GM12878 (cell line): Measurements from ENCODE around the gene MYB. TPM values are rescaled to one million over a fixed set of nuclear protein-coding genes. Genes with fewer than 3 reads are reported as not detected.
A peak's percentile ranks its signal among the peaks of the same experiment; 100 is the strongest.

ENCODE experiments used
- ATAC-seq: fragments of 200-7000 bp; cut with Tn5 transposase; 3 replicates; pipeline ENCODE4 v1.9.1; 2020; ENCODE audit warnings: mild to moderate bottlenecking, moderate library complexity
- BruUV-seq: library from RNA; stranded (reverse); fragments of 400-500 nt; replicated peaks from 2 replicates; lab custom pipeline; 2021; lab: Mats Ljungman, UMichigan
- CTCF ChIA-PET: fragments of 300-600 bp; sonication (Branson Sonifier 250); formaldehyde crosslinking; extraction: SDS; loops from one replicate; lab custom pipeline; 2021; ENCODE audit warnings: inconsistent platforms; lab: Yijun Ruan, JAX
- POLR2A ChIA-PET: fragments of 350-600 bp; formaldehyde crosslinking; extraction: SDS; loops from one replicate; lab custom pipeline; 2021; ENCODE audit warnings: inconsistent platforms; lab: Charles Lee
- RAD21 ChIA-PET: fragments of 300-600 bp; sonication (Branson Sonifier 250); formaldehyde crosslinking; loops from one replicate; lab custom pipeline; 2023; ENCODE audit warnings: antibody characterized with exemption; ENCODE audit not compliant: unreplicated experiment; lab: Charles Lee
- SMC1A ChIA-PET: fragments of 300-600 bp; sonication (Branson Sonifier 250); formaldehyde crosslinking; loops from one replicate; lab custom pipeline; 2023; ENCODE audit not compliant: unreplicated experiment, uncharacterized antibody; lab: Charles Lee
- DNase-seq: peaks from one replicate; pipeline ENCODE4 v3.0.0-alpha.2; 2011; ENCODE audit warnings: low read depth, low spot score
- FAIRE-seq: peaks from 3 replicates; lab custom pipeline; 2011; peaks lifted over from hg19 to GRCh38; lab: Jason Lieb, UNC
- H2AFZ ChIP-seq: 2 replicates; pipeline ENCODE4 v1.6.0; 2011; ENCODE audit warnings: low read depth, low read length, control low read depth; ENCODE audit not compliant: control insufficient read depth
- H3K27ac ChIP-seq: 2 replicates; pipeline ENCODE4 v1.5.1; 2011; ENCODE audit warnings: control low read depth; ENCODE audit not compliant: control insufficient read depth, insufficient read depth
- H3K27me3 ChIP-seq, 2 experiments: replicated peaks in 1 of 2; 2 replicates each; pipeline versions ENCODE4 v1.6.0 to v1.6.1; 2011; ENCODE audit warnings: low read length in 1 of 2; ENCODE audit not compliant: control insufficient read depth in 2 of 2, insufficient read depth in 2 of 2
- H3K36me3 ChIP-seq, 2 experiments: 2 replicates each; pipeline ENCODE4 v1.5.1; 2011; ENCODE audit warnings: low read length in 1 of 2; ENCODE audit not compliant: control insufficient read depth in 2 of 2, insufficient read depth in 2 of 2
- H3K4me1 ChIP-seq: 2 replicates; pipeline ENCODE4 v1.6.1; 2011; ENCODE audit warnings: mild to moderate bottlenecking, low read length, moderate library complexity, mixed read lengths; ENCODE audit not compliant: control insufficient read depth, insufficient read depth
- H3K4me2 ChIP-seq: 2 replicates; pipeline ENCODE4 v1.6.0; 2011; ENCODE audit warnings: control low read depth; ENCODE audit not compliant: control insufficient read depth, insufficient read depth
- H3K4me3 ChIP-seq: fragments of 200-600 bp; sonication (generic); 2 replicates; pipeline ENCODE4 v1.5.1; 2016
- H3K79me2 ChIP-seq: 2 replicates; pipeline ENCODE4 v1.6.0; 2011; ENCODE audit warnings: low read length; ENCODE audit not compliant: control insufficient read depth, insufficient read depth
- H3K9ac ChIP-seq: 2 replicates; pipeline ENCODE4 v1.8.0; 2011; ENCODE audit warnings: low read length, control low read depth, mixed read lengths; ENCODE audit not compliant: control insufficient read depth, insufficient read depth
- H3K9me3 ChIP-seq: replicated peaks from 3 replicates; pipeline ENCODE4 v1.5.1; 2011; ENCODE audit warnings: mild to moderate bottlenecking, low read length; ENCODE audit not compliant: control insufficient read depth, insufficient read depth
- H4K20me1 ChIP-seq: 2 replicates; pipeline ENCODE4 v1.6.0; 2011; ENCODE audit not compliant: control insufficient read depth, insufficient read depth
- ASH2L ChIP-seq: fragments of 300-600, 200-600 bp; sonication (generic); IDR thresholded peaks from 2 replicates; pipeline ENCODE4 v1.6.1; 2017; ENCODE audit warnings: low read depth, mild to moderate bottlenecking, borderline replicate concordance
- BCL3 ChIP-seq: IDR thresholded peaks from 2 replicates; pipeline ENCODE4 v1.6.1; 2011; ENCODE audit warnings: borderline replicate concordance, low read depth, mild to moderate bottlenecking, moderate library complexity, low read length; ENCODE audit not compliant: insufficient read depth, poor library complexity, severe bottlenecking
- CREB1 ChIP-seq: IDR thresholded peaks from 2 replicates; pipeline ENCODE4 v1.6.1; 2012; ENCODE audit warnings: low read depth, mild to moderate bottlenecking, inconsistent platforms
- ETV6 ChIP-seq, 2 experiments: fragments of 450-650 bp in 1 of 2; IDR thresholded peaks in 1 of 2; conservative IDR thresholded peaks in 1 of 2; 2 replicates each; pipeline ENCODE4 v1.6.1; 2014; ENCODE audit warnings: antibody characterized with exemption in 1 of 2, borderline replicate concordance in 1 of 2, low read depth in 1 of 2, mild to moderate bottlenecking in 1 of 2, moderate library complexity in 1 of 2
- ZNF384 ChIP-seq: IDR thresholded peaks from 2 replicates; pipeline ENCODE4 v1.6.1; 2012; ENCODE audit warnings: low read depth, mild to moderate bottlenecking, low read length, improper control_type of control experiment, borderline replicate concordance
- ZNF687 ChIP-seq: fragments of 450-650 bp; IDR thresholded peaks from 2 replicates; pipeline ENCODE4 v1.6.1; 2017; ENCODE audit warnings: mild to moderate bottlenecking, moderate library complexity
- WGBS: methylation state at CpG from one replicate; pipeline ENCODE4 v1.1.6; 2016; ENCODE audit warnings: low lambda C conversion rate; ENCODE audit not compliant: insufficient replicate concordance, insufficient coverage; ENCODE audit errors: missing lambda C conversion rate; 5-methylcytosine and 5-hydroxymethylcytosine counted together
- in situ Hi-C: fragments of 300-500 bp; cut with MboI; formaldehyde crosslinking; loops from 9 replicates; pipeline ENCODE4 v1.14.3; 2018; ENCODE audit warnings: mixed read lengths
- intact Hi-C: fragments of 100-400 bp; cut with micrococcal nuclease; formaldehyde crosslinking; loops from one replicate; pipeline ENCODE4 v1.14.2; 2022; ENCODE audit not compliant: unreplicated experiment
- polyA plus RNA-seq, 11 experiments: library from polyadenylated mRNA; depleted of rRNA in 4 of 11; unstranded in 6 of 11; stranded (reverse) in 5 of 11; fragments of >200 nt; fragmentation: Nextera tagmentation in 4 of 11; fragmentation: Illumina TruSeq in 1 of 11; extraction: Ambion mirVana in 4 of 11; extraction: Trizol in 1 of 11; gene quantifications; 1 replicate in 1 of 11; 2 replicates in 10 of 11; pipeline versions ENCODE4 v1.2.1 to v1.2.3, GENCODE V29; 2011 to 2016; ENCODE audit warnings: inconsistent platforms in 2 of 11, missing spikeins in 2 of 11, low read depth in 1 of 11
- total RNA-seq, 4 experiments: library from RNA; depleted of rRNA in 3 of 4; stranded (reverse); fragments of >200 nt in 3 of 4; fragmentation: Illumina TruSeq in 1 of 4; extraction: Trizol in 1 of 4; gene quantifications; 2 replicates each; pipeline versions ENCODE4 v1.2.1 to v1.2.3, GENCODE V29; 2013 to 2021

MYB gene
- total and polyA plus RNA-seq, 10 of the 15 experiments (the other 5 are each of a cell fraction or from before 2014, with no cell fraction given): 7.0 to 29.8 (median 21.5) TPM

- POLR2A ChIA-PET: no interaction called here
- ATAC-seq (no peak), DNase-seq (no peak), FAIRE-seq (no peak)
- CTCF ChIA-PET: interaction anchor here (0.8 to 1.8 kb wide), 2 partner anchors 176 to 200 kb away, joined by 3 to 7 read pairs; no protein-coding TSS in a partner anchor
- WGBS: 42% methylated on average over 6 of the region's 6 CpGs
- Histone ChIP-seq H3K36me3 (peaks cover 2 to 4% of the 10 kb centered on the region in 2 experiments; a peak in 3 of 4 replicates), H3K27ac (peak overlapping the region; percentile 28; the same call in 1 of the 2 replicates), H4K20me1 (no peaks in the 10 kb centered on the region), H3K4me3 (peak overlapping the region; percentile 3; the same call in 1 of the 2 replicates), H2AFZ (no peak overlapping the region; the same call in 1 of the 2 replicates)
- RAD21 ChIA-PET: interaction anchor here (1.0 to 1.7 kb wide), 3 partner anchors 40 to 98 kb away, joined by 3 to 4 read pairs (median 4); no protein-coding TSS in a partner anchor
- intact Hi-C loops: no loop called here
- in situ Hi-C loops: no loop called here
- TF ChIP-seq ETV6 (conservative IDR thresholded peaks at IDR 0.05 in 1 of 2, IDR thresholded peaks at IDR 0.05 in 1 of 2; ENCODE audit: borderline replicate concordance in 1 of 2, low read depth in 1 of 2) (no peak), ZNF384 (peak; percentile 55)
- TF ChIP-seq, all 136 proteins: peak for 1
- SMC1A ChIA-PET: interaction anchor here (0.6 to 3.7 kb wide), 6 partner anchors 15 to 825 kb away, joined by 3 to 11 read pairs (median 3); no protein-coding TSS in a partner anchor
- H3K9ac ChIP-seq: no peak overlapping the region
- peaks cover 21% of the 10 kb centered on the region for H3K4me1 ChIP-seq
- H3K27me3 ChIP-seq: no peaks in the 10 kb centered on the region
- no peaks in the 10 kb centered on the region for H3K79me2 ChIP-seq
- peak overlapping the region; percentile 0; the same call in 1 of the 2 replicates for H3K4me2 ChIP-seq
- BruUV-seq: no TSS peak
- H3K9me3 ChIP-seq: peaks cover 4% of the 10 kb centered on the region; the same call in 2 of the 3 replicates
Measured at GRCh38 chr6:135224037-135224647, 43.0 kb downstream of the MYB start.

GRCh38 chr6:135225911-135226310, 44.8 kb downstream of the MYB start:
- 89% methylated on average over 5 of the region's 5 CpGs for WGBS
- no peak overlapping the region for H3K9ac ChIP-seq
- DNase-seq: no peak
- no peaks in the 10 kb centered on the region for H3K36me3 ChIP-seq
- intact Hi-C loops (loop anchor here (5.0 kb wide), 1 partner anchor 196 kb away; no protein-coding TSS in a partner anchor), in situ Hi-C loops (loop anchor here (25.0 kb wide), 1 partner anchor 186 kb away; no protein-coding TSS in a partner anchor)
- FAIRE-seq: no peak
- ChIA-PET POLR2A (interaction anchor here (0.6 kb wide), 2 partner anchors 81 to 133 kb away, joined by 3 read pairs; no protein-coding TSS in a partner anchor), CTCF (interaction anchor here (1.0 to 2.0 kb wide), 3 partner anchors 9 to 81 kb away, joined by 5 read pairs; no protein-coding TSS in a partner anchor), SMC1A (interaction anchor here (0.7 to 3.7 kb wide), 6 partner anchors 12 to 183 kb away, joined by 3 to 11 read pairs (median 4); no protein-coding TSS in a partner anchor), RAD21 (no interaction called here)
- no peak for TF ChIP-seq ZNF384
- TF ChIP-seq BCL3: no peak
- TF ChIP-seq ASH2L: no peak
- TF ChIP-seq CREB1: no peak
- TF ChIP-seq ZNF687: no peak
- no peak for ATAC-seq
- peaks cover 21% of the 10 kb centered on the region for H3K4me1 ChIP-seq
- H3K4me2 ChIP-seq: no peak overlapping the region
- no TSS peak for BruUV-seq
- H2AFZ ChIP-seq: no peak overlapping the region
- H3K4me3 ChIP-seq: no peak overlapping the region
- H3K27ac ChIP-seq: no peak overlapping the region
- no peaks in the 10 kb centered on the region for H4K20me1 ChIP-seq
- H3K9me3 ChIP-seq: peaks cover 4% of the 10 kb centered on the region; the same call in 2 of the 3 replicates
- H3K79me2 ChIP-seq: no peaks in the 10 kb centered on the region
- H3K27me3 ChIP-seq: no peaks in the 10 kb centered on the region
